ENCODE results near the gene CCDC188. TPM values are rescaled to one million over a fixed set of nuclear protein-coding genes. Genes with fewer than 3 reads are reported as not detected.

Gene CCDC188
- total and polyA plus RNA-seq, 9 of the 15 experiments (the other 6 are each of a cell fraction or from before 2014, with no cell fraction given), result not detected

GRCh38 chr22:20116376-20116950 lies 34.4 kb downstream of the CCDC188 start (continued):
- TF ChIP-seq, protein P1, sequence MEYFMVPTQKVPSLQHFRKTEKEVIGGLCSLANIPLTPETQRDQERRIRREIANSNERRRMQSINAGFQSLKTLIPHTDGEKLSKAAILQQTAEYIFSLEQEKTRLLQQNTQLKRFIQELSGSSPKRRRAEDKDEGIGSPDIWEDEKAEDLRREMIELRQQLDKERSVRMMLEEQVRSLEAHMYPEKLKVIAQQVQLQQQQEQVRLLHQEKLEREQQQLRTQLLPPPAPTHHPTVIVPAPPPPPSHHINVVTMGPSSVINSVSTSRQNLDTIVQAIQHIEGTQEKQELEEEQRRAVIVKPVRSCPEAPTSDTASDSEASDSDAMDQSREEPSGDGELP (CRISPR knock-in tag; IDR thresholded peaks at IDR 0.05; ENCODE audit: borderline replicate concordance), result no peak
- TF ChIP-seq NRF1 (conservative IDR thresholded peaks at IDR 0.05 in 1 of 2, IDR thresholded peaks at IDR 0.05 in 1 of 2) (no peak), BDP1 (IDR thresholded peaks at IDR 0.05; ENCODE audit: insufficient read depth, insufficient read length) (no peak), GTF2F1 (IDR thresholded peaks at IDR 0.05; ENCODE audit: low read depth, low read length) (peak; percentile 39; the same call in 1 of the 2 replicates), ZNF146 (CRISPR knock-in tag; IDR thresholded peaks at IDR 0.05; ENCODE audit: unreplicated experiment) (no peak), ZBTB9 (CRISPR knock-in tag; IDR thresholded peaks at IDR 0.05) (peak; percentile 44; the same call in 1 of the 2 replicates), CBX3 (IDR thresholded peaks at IDR 0.05; ENCODE audit: borderline replicate concordance in 1 of 2, low read length in 2 of 2) (no peak), ZNF695 (CRISPR knock-in tag; IDR thresholded peaks at IDR 0.05) (0 out of 2 replicates have a peak, but pooled peaks have one; percentile 81), EHMT2 (IDR thresholded peaks at IDR 0.05) (peak; percentile 63; the same call in 1 of the 2 replicates), SMAD2 (IDR thresholded peaks at IDR 0.05; ENCODE audit: low read depth, low read length) (no peak), LEF1 (IDR thresholded peaks at IDR 0.05) (no peak), ZNF584 (CRISPR knock-in tag; IDR thresholded peaks at IDR 0.05; ENCODE audit: low read depth) (no peak), ATF4 (CRISPR knock-in tag; IDR thresholded peaks at IDR 0.05) (peak; percentile 47; the same call in 1 of the 2 replicates), ZNF436 (CRISPR knock-in tag; IDR thresholded peaks at IDR 0.05) (peak; percentile 40; the same call in 1 of the 2 replicates), ZNF217 (CRISPR knock-in tag; IDR thresholded peaks at IDR 0.05) (no peak), GABPB2 (CRISPR knock-in tag; conservative IDR thresholded peaks at IDR 0.05) (0 out of 2 replicates have a peak, but pooled peaks have one; percentile 6), ZNF76 (CRISPR knock-in tag; IDR thresholded peaks at IDR 0.05; ENCODE audit: borderline replicate concordance) (no peak), GABPB1 (CRISPR knock-in tag; IDR thresholded peaks at IDR 0.05) (no peak), SMARCC2 (IDR thresholded peaks at IDR 0.05; ENCODE audit: low read depth) (0 out of 2 replicates have a peak, but pooled peaks have one; percentile 42), ZNF41 (CRISPR knock-in tag; conservative IDR thresholded peaks at IDR 0.05) (0 out of 2 replicates have a peak, but pooled peaks have one; percentile 50)
- TF ChIP-seq, protein P2, sequence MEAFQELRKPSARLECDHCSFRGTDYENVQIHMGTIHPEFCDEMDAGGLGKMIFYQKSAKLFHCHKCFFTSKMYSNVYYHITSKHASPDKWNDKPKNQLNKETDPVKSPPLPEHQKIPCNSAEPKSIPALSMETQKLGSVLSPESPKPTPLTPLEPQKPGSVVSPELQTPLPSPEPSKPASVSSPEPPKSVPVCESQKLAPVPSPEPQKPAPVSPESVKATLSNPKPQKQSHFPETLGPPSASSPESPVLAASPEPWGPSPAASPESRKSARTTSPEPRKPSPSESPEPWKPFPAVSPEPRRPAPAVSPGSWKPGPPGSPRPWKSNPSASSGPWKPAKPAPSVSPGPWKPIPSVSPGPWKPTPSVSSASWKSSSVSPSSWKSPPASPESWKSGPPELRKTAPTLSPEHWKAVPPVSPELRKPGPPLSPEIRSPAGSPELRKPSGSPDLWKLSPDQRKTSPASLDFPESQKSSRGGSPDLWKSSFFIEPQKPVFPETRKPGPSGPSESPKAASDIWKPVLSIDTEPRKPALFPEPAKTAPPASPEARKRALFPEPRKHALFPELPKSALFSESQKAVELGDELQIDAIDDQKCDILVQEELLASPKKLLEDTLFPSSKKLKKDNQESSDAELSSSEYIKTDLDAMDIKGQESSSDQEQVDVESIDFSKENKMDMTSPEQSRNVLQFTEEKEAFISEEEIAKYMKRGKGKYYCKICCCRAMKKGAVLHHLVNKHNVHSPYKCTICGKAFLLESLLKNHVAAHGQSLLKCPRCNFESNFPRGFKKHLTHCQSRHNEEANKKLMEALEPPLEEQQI (IDR thresholded peaks at IDR 0.05), result no peak
- TF ChIP-seq, protein P3, sequence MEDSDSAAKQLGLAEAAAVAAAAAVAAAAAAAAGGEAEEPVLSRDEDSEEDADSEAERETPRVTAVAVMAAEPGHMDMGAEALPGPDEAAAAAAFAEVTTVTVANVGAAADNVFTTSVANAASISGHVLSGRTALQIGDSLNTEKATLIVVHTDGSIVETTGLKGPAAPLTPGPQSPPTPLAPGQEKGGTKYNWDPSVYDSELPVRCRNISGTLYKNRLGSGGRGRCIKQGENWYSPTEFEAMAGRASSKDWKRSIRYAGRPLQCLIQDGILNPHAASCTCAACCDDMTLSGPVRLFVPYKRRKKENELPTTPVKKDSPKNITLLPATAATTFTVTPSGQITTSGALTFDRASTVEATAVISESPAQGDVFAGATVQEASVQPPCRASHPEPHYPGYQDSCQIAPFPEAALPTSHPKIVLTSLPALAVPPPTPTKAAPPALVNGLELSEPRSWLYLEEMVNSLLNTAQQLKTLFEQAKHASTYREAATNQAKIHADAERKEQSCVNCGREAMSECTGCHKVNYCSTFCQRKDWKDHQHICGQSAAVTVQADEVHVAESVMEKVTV (CRISPR knock-in tag; IDR thresholded peaks at IDR 0.05), result 0 out of 2 replicates have a peak, but pooled peaks have one; percentile 29
